ENCODE measurements around the gene SLCO4A1. TPM values are rescaled to one million over a fixed set of nuclear protein-coding genes. Genes with fewer than 3 reads are reported as not detected.
A peak's percentile ranks its signal among the peaks of the same experiment; 100 is the strongest.

The SLCO4A1 gene
- total and polyA plus RNA-seq, 8 donors, result 0.58 to 44.3 (median 11.9) TPM

GRCh38 chr20:62597416-62598115 lies 44.7 kb upstream of the SLCO4A1 start:
- H3K27me3 ChIP-seq, result peaks cover 7 to 80% (median 20%) of the 10 kb centered on the region in 3 donors
- 79 to 92% (median 85%) methylated on average over 8 to 15 of the region's 15 CpGs for WGBS, 5 donors
- no peaks in the 10 kb centered on the region for H3K9me3 ChIP-seq
- no peak overlapping the region for H3K4me3 ChIP-seq
- TF ChIP-seq POLR2AphosphoS5 (IDR thresholded peaks at IDR 0.05) (no peak), POLR2A (IDR thresholded peaks at IDR 0.05) (no peak), CTCF (IDR thresholded peaks at IDR 0.05) (no peak), EP300 (IDR thresholded peaks at IDR 0.05) (no peak)
- peaks cover 20 to 43% (median 25%) of the 10 kb centered on the region in 4 donors for H3K4me1 ChIP-seq
- DNase-seq, result no peak
- H3K27ac ChIP-seq, result no peak overlapping the region
- intact Hi-C loops (cut with DNase I; ENCODE audit: low total_unique reads), result no loop called here
- H3K36me3 ChIP-seq, result no peaks in the 10 kb centered on the region

DNA sequence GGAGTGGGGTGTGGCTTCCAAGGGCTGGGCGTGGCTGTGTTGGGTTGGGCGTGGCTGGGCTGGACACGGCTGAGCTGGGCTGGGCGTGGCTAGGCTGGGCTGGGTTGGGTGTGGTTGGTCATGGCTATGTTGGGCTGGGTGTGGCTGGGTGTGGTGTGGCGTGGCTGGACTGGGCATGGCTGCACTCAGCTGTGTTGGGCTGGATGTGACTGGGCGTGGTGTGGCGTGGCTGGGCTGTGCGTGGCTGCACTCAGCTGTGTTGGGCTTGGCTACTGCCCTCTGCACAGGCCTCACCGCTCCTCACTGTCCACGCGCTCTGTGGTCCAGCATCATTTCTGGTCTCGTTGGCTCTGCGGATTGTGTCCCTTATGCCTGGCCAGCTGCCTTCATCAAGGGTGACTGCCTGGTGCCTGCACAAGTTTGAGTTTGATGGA lies 43.5 kb upstream of the SLCO4A1 start:
- no peaks in the 10 kb centered on the region for H3K36me3 ChIP-seq
- intact Hi-C loops (cut with DNase I; ENCODE audit: low total_unique reads), result no loop called here
- DNase-seq, result peak; percentile 66 to 71
- peaks cover 32 to 55% (median 37%) of the 10 kb centered on the region in 4 donors for H3K4me1 ChIP-seq
- no peak overlapping the region for H3K27ac ChIP-seq
- no peak overlapping the region for H3K4me3 ChIP-seq
- WGBS, 5 donors, result 55 to 75% (median 59%) methylated on average over 13 of the region's 13 CpGs
- no peaks in the 10 kb centered on the region for H3K9me3 ChIP-seq
- H3K27me3 ChIP-seq, result peaks cover 7 to 83% (median 20%) of the 10 kb centered on the region in 3 donors
- TF ChIP-seq POLR2AphosphoS5 (IDR thresholded peaks at IDR 0.05) (no peak), CTCF (IDR thresholded peaks at IDR 0.05) (no peak), POLR2A (IDR thresholded peaks at IDR 0.05) (no peak), EP300 (IDR thresholded peaks at IDR 0.05) (no peak)

GRCh38 chr20:62599216-62600110 lies 42.8 kb upstream of the SLCO4A1 start:
- Histone ChIP-seq H3K4me1 (peaks cover 39 to 62% (median 44%) of the 10 kb centered on the region in 4 donors), H3K9me3 (no peaks in the 10 kb centered on the region), H3K4me3 (no peak overlapping the region), H3K27me3 (peaks cover 7 to 83% (median 20%) of the 10 kb centered on the region in 3 donors), H3K36me3 (no peaks in the 10 kb centered on the region), H3K27ac (no peak overlapping the region)
- 88 to 92% (median 91%) methylated on average over 29 to 34 of the region's 34 CpGs for WGBS, 5 donors
- intact Hi-C loops (cut with DNase I; ENCODE audit: low total_unique reads), result no loop called here
- DNase-seq, result no peak
- TF ChIP-seq EP300 (IDR thresholded peaks at IDR 0.05), result no peak
- TF ChIP-seq POLR2AphosphoS5 (IDR thresholded peaks at IDR 0.05), result no peak
- TF ChIP-seq CTCF (IDR thresholded peaks at IDR 0.05), result no peak
- TF ChIP-seq POLR2A (IDR thresholded peaks at IDR 0.05), result no peak

GRCh38 chr20:62601172-62601571 lies 41.1 kb upstream of the SLCO4A1 start:
- Histone ChIP-seq H3K27ac (peak overlapping the region in 2 of 5 donors; percentile 85 to 86), H3K4me1 (peaks cover 38 to 68% (median 50%) of the 10 kb centered on the region in 4 donors), H3K9me3 (no peaks in the 10 kb centered on the region), H3K36me3 (no peaks in the 10 kb centered on the region), H3K4me3 (no peak overlapping the region), H3K27me3 (peaks cover 7 to 69% (median 15%) of the 10 kb centered on the region in 3 donors)
- no peak for DNase-seq
- TF ChIP-seq CTCF (IDR thresholded peaks at IDR 0.05), result no peak
- no peak for TF ChIP-seq POLR2AphosphoS5 (IDR thresholded peaks at IDR 0.05)
- no peak for TF ChIP-seq EP300 (IDR thresholded peaks at IDR 0.05)
- no peak for TF ChIP-seq POLR2A (IDR thresholded peaks at IDR 0.05)
- 40 to 65% (median 61%) methylated on average over 6 of the region's 6 CpGs for WGBS, 5 donors
- intact Hi-C loops (cut with DNase I; ENCODE audit: low total_unique reads), result no loop called here
